Stimulated activated effector memory CD8-positive, alpha-beta T cell treated with anti-CD3 and anti-CD28 coated beads, Interleukin-12 subunit alpha, Interleukin-12 subunit beta, amount 100 ng/mL, for 72 hours (primary cell): ENCODE data around the gene RASSF4.
A peak's percentile ranks its signal among the peaks of the same experiment; 100 is the strongest.

Source experiments
- ATAC-seq: fragments of 150-1000 bp; cut with Tn5 transposase; 2 replicates; pipeline ENCODE4 v1.10.0; 2021
- DNase-seq, 2 donors: peaks; one replicate each; pipeline ENCODE4 v3.0.0; 2021 to 2022; ENCODE audit warnings: low spot score in 2 of 2
- H3K27ac Mint-ChIP-seq: one replicate; pipeline ENCODE4 v1.8.0; 2022; ENCODE audit warnings: mild to moderate bottlenecking, mixed read lengths
- H3K36me3 Mint-ChIP-seq: one replicate; pipeline ENCODE4 v1.8.0; 2022; ENCODE audit warnings: mild to moderate bottlenecking, mixed read lengths
- H3K4me1 Mint-ChIP-seq: one replicate; pipeline ENCODE4 v1.8.0; 2022; ENCODE audit warnings: mixed read lengths
- H3K4me3 Mint-ChIP-seq: one replicate; pipeline ENCODE4 v1.8.0; 2022; ENCODE audit warnings: mild to moderate bottlenecking, mixed read lengths
- H3K9me3 Mint-ChIP-seq: one replicate; pipeline ENCODE4 v1.8.0; 2022; ENCODE audit warnings: mixed read lengths

The RASSF4 gene

DNA sequence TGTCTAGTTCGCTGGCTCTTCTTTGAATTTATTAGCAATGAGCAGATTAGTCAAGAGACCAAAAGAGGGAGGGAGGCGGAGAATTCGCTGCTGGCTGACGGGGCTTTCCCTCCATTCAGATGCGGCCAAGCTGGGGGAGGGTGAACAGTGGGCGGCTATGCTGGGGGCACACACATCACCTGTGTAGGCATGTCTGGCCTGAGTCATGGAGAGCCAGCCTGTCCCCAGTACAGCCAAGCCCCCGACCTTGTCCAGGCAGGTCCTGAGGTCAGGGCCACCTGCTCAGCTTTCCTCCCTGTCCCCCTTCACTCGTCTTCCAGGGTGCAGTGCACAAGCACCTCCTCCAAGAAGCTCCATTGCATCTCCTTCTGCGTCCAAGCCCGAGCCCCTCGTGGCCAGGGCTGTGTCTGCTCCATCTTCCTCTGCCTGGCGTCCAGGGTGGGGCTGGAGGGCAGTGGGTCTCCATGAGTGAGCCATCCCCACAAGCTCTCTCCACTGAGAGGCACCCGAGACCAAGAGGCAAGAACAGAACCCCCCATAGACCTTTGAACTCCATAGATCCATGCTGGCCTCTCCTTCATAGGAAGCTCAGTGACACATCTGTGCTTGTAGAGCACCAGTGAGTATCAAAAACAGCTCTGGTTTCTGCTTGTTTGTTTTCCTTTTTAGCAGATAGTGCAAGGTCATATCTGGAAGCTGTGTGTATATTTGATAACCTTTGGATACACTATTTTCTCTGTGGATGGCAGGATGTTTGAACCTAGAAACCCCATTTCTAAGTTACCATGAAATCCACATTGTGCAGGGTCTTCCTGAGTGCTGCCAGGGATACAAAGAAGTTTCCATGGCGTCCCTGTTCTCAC lies 20.9 kb downstream of the RASSF4 start:
- Mint-ChIP-seq H3K4me3 (no peak overlapping the region), H3K9me3 (no peaks in the 10 kb centered on the region), H3K4me1 (no peaks in the 10 kb centered on the region), H3K27ac (no peak overlapping the region), H3K36me3 (no peaks in the 10 kb centered on the region)
- DNase-seq (no peak), ATAC-seq (no peak)

DNA sequence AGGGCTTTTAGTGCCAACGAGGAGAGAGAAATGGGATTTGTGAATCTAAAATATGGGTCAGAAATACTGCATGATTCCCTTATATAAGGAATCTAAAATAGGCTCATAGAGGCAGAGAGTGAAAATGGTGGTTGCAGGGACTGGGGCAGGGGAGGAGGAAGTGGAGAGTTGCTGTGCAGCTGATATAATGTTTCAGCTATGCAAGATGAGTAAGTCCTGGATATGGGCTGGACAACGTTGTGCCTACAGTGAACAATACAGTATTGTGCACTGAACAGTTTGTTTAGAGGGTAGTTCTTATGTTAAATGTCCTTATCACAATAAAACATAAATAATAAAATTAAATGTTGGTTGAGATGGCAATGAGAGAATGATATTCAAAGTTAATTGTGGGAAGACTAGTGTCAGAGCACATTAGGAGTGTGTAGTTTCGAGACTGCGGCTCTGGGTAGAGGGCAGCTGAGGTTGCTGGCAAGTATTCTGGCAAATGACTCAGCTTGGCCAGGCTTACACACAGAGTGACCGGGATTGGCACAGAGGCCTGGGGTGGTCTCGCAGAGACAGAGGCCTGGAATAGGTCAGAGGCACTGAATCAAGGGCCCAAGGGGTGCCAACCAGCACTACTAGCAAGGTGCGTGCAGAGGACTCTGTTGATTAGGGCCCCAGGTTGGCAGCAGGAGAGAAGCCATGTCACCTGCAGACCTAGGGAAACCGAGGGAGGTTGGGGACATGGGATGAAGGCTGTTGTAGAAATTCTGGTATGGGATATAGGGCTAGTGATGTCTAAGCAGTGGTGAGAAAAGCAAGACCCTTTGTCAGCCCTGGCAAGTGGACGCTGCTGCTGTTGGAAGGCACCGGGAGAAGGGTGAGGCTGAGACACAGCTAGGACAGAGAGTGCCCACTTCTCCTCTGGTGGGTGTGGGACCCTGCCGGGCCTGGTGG lies 21.8 kb downstream of the RASSF4 start:
- no peak for ATAC-seq

DNA sequence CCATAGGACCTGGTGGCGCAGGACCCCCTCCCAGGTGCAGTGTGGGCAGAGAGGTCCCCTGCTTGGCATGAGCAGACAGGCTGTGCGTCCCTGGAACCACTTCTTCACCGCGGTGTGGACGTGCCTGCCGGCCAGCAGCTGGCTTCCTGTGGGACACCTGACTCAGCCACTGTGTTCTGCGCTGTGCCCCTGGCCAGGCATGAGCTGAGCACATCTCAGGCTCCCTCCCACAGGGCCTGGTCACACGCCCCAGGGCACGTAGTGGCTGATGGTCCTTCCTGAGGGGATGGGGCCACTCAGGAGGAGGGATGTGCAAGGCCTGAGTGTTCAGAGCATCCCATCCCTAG lies 22.5 kb downstream of the RASSF4 start:
- H3K9me3 Mint-ChIP-seq, result no peaks in the 10 kb centered on the region
- ATAC-seq (peak; percentile 14), DNase-seq (no peak)
- no peak overlapping the region for H3K4me3 Mint-ChIP-seq
- H3K4me1 Mint-ChIP-seq, result no peaks in the 10 kb centered on the region
- no peak overlapping the region for H3K27ac Mint-ChIP-seq
- peaks cover 1% of the 10 kb centered on the region for H3K36me3 Mint-ChIP-seq

More for the DNA sequence above, 21.8 kb downstream of the RASSF4 start:
- H3K4me3 Mint-ChIP-seq, result no peak overlapping the region
- H3K27ac Mint-ChIP-seq, result no peak overlapping the region
- no peaks in the 10 kb centered on the region for H3K36me3 Mint-ChIP-seq
- no peaks in the 10 kb centered on the region for H3K4me1 Mint-ChIP-seq
- no peaks in the 10 kb centered on the region for H3K9me3 Mint-ChIP-seq
- no peak for DNase-seq

DNA sequence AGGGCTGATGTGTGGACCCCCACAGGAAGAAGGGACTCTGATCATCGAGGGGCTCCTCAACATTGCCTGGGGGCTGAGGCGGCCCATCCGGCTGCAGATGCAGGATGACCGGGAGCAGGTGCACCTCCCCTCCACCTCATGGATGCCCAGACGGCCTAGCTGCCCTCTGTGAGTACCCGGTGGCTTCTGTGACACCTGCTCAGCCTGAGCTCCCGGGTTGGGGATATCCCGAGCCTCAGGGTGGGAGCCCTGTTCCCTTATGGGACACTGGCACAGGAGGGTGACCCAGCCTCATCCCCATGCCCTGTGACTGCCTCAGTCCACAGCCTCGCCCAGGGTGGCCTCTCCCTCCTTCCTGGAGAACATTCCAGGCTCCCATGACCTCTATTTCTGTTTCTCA lies 22.9 kb downstream of the RASSF4 start:
- Mint-ChIP-seq H3K4me3 (no peak overlapping the region), H3K9me3 (no peaks in the 10 kb centered on the region), H3K36me3 (peaks cover 5% of the 10 kb centered on the region), H3K27ac (no peak overlapping the region), H3K4me1 (no peaks in the 10 kb centered on the region)
- DNase-seq (no peak), ATAC-seq (no peak)

DNA sequence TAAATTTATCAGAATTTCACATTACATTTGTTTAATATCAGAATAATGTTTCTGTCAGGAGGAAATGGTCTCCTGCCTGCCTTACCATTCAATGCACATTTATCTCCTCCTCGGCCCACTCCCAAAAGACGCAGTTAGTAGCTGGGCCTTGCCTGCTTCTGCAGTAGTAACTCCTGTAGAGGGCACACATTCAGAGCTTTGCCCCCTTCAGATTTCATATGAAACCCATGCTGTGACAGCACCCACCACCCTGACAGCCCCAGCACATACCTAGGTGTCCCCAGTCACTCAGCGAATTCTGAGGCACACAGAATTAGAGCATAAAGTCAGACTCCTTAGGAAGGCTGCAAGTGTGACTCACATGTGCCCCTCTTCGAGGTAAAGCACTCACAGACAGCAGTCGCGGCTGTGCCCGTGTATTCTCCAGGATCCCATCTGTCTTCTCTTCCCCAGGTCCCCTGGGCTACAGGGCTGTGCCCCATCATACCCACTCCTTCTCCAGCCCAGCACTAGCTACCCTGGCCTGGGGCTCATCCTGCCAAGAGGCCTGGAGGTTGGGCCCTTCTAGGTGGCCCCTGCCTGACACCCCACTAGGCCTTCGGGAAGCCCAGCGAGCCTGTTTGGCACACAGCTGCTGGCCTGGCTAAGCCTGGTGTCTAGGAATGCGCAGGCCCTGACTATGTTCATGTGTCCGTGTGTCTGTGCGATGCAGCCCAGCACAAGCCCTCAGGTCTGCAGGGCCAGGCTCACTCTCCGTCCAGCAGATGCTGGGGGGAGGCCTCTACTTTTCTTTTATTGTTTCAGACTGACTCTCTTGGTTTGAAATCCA lies 23.7 kb downstream of the RASSF4 start:
- Mint-ChIP-seq H3K27ac (no peak overlapping the region), H3K4me1 (no peaks in the 10 kb centered on the region), H3K4me3 (no peak overlapping the region), H3K9me3 (no peaks in the 10 kb centered on the region), H3K36me3 (peaks cover 5% of the 10 kb centered on the region)
- ATAC-seq, result no peak
- DNase-seq, result no peak

DNA sequence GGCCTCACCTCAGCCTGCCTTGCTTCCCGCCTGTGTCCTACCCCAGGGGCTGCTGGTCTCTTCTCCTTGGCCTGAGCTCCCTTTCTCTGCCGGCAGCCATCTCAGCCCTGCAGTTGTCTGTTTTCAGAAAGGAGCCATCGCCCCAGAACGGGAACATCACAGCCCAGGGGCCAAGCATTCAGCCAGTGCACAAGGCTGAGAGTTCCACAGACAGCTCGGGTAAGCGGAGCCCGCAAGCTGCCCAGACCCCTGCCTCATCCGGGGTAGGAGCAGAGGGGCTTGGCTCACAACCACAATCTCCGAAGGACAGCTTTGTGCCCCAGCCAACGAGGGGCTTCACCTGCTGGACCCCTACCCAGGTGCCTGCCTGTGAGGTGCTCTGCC lies 24.3 kb downstream of the RASSF4 start:
- Mint-ChIP-seq H3K27ac (no peak overlapping the region), H3K4me1 (no peaks in the 10 kb centered on the region), H3K9me3 (no peaks in the 10 kb centered on the region), H3K36me3 (peaks cover 5% of the 10 kb centered on the region), H3K4me3 (no peak overlapping the region)
- ATAC-seq (no peak), DNase-seq (no peak)

DNA sequence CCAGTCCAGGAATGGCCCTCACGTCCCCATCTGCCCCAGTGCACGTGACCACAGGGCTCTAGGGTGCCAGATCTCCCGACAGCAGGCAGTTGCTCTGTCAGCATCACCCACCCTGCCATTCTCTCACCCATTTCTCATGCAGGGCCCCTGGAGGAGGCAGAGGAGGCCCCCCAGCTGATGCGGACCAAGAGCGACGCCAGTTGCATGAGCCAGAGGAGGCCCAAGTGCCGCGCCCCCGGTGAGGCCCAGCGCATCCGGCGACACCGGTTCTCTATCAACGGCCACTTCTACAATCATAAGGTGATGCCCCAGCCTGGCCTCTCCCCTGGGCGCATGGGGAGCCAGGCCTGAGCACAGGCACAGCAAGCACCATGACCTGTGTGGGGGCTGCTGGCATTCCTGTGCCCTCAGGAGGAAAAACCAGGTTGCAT lies 25.1 kb downstream of the RASSF4 start:
- H3K36me3 Mint-ChIP-seq, result peaks cover 5% of the 10 kb centered on the region
- H3K4me3 Mint-ChIP-seq, result no peak overlapping the region
- DNase-seq (no peak), ATAC-seq (no peak)
- H3K4me1 Mint-ChIP-seq, result no peaks in the 10 kb centered on the region
- no peaks in the 10 kb centered on the region for H3K9me3 Mint-ChIP-seq
- no peak overlapping the region for H3K27ac Mint-ChIP-seq

DNA sequence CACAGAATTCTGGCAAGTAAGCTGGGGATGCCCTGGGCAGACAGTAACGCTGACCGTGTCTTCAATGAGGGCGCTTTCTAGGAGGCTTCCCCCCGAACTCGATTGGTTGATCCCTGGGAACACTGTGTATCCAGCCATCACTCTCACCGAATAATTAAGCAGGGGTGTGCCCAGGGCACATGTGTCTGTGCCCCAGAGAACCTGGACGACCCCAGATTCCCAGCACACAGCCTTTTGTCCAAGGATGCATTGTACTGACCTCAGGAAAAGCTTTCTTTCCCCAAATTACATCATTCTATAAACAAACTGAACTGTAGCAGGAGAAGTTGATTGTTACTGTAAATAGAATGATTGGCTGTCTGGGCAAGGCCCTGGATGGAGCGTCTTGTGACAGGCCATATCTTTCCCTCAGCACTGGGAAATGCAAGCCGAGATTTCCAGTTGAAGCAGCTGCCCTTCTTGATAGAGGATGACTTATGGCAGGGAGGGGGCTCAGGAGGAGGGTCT lies 25.6 kb downstream of the RASSF4 start:
- Mint-ChIP-seq H3K4me1 (no peaks in the 10 kb centered on the region), H3K36me3 (peaks cover 5% of the 10 kb centered on the region), H3K27ac (no peak overlapping the region), H3K4me3 (no peak overlapping the region), H3K9me3 (no peaks in the 10 kb centered on the region)
- ATAC-seq (no peak), DNase-seq (no peak)

DNA sequence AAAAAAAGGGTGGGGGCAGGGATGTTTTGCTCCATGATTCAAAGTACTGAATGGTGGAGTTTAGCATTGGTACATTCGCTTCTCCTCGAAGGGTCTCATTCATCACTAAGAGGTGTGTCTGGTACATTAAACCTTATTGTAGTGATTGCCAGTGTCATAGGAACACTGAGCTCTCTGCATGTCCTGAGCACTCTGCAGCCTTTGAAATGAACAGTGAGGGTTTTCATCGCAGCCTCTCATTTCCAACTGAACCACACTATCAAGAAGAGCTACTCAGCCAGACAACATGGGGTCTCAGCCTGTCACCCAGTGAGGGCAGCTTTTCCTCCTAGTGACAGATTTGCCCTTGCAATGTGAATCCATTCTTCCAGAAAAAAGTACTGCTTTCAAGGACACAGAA lies 26.6 kb downstream of the RASSF4 start:
- Mint-ChIP-seq H3K27ac (no peak overlapping the region), H3K9me3 (no peaks in the 10 kb centered on the region), H3K4me1 (no peaks in the 10 kb centered on the region), H3K36me3 (peaks cover 5% of the 10 kb centered on the region), H3K4me3 (no peak overlapping the region)
- ATAC-seq (no peak), DNase-seq (no peak)

DNA sequence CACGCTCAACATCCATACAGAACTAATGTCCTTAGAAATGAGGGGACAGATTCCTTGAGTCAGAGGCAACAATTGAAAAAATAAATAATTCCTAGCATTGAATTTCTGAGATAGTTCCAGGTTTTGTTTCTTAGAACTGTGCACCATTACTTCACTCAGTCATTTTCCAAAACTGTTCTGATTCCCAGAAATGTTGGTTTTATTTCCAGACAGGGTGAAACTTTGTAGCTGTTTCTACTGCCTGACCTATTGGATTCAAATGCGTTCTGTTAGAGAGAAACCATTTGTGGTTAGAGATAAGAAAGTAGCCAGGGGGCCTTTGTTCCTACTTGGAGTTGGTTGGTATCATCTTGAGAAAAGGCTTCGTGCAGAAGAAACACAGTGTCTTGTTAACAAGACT lies 27.1 kb downstream of the RASSF4 start:
- Mint-ChIP-seq H3K4me3 (no peak overlapping the region), H3K27ac (no peak overlapping the region), H3K4me1 (no peaks in the 10 kb centered on the region), H3K9me3 (no peaks in the 10 kb centered on the region), H3K36me3 (peaks cover 5% of the 10 kb centered on the region)
- DNase-seq (no peak), ATAC-seq (no peak)

DNA sequence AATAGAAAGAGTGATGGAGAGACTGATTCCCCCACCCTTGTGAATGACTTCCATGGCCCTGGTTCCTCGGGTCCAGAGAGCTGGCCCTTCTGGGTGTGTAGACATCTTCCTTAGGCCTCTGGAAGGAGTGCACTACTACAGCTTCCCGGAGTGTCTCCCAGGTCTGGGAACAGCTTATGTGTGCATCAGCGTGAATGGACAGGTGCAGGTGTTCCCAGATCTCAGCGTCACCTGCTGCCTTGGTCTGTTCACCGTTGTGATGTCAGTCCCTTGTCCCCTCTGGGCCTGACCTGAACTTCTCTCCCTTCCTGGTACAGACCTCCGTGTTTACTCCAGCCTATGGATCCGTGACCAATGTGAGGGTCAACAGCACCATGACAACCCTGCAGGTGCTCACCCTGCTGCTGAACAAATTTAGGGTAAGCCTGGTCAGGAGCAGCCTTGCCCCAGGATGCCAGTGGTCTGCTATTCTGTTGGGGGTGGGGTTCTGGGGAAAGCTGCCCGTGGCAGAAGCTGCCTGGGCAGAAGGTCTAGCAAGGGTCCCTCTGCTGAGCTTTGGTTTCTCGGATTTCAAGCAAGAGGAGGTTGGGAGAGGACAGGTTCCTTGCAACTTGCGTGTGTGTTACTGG lies 29.5 kb downstream of the RASSF4 start:
- Mint-ChIP-seq H3K27ac (no peak overlapping the region), H3K4me1 (no peaks in the 10 kb centered on the region), H3K36me3 (peaks cover 5% of the 10 kb centered on the region), H3K4me3 (no peak overlapping the region), H3K9me3 (no peaks in the 10 kb centered on the region)
- ATAC-seq (no peak), DNase-seq (no peak)

DNA sequence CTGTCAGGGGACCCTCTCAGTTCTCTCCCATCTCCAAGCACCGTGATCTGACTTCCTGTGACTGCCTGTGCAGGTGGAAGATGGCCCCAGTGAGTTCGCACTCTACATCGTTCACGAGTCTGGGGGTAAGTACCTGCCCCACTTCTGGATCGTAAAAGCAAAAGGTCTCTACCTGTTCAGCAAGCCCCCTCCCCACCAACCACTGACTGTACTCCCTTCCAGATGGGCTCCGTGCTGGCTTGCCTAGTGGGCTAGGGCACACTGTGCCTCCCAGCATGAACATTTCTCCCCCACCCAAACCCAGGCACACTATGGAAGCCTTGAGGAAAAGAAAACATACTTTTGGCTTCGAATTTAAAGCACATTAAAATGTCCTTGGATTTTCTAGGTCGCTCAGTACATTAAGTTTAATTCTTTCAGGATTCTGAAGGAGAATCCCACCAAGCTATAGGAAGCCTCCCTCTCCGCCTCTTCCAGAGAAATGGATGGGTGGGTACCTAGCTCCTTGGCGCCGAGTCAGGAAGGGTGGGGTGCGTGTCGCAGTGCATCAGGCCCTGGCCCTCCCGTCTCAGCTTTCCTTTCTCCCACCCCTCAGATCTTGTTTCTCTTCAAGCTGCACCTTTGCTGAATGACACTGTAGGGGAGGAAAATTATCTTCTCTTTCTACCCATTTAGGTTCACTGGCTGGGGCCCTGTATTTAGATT lies 30.1 kb downstream of the RASSF4 start:
- ATAC-seq, result no peak
- Mint-ChIP-seq H3K4me3 (no peak overlapping the region), H3K4me1 (peaks cover under 1% of the 10 kb centered on the region), H3K36me3 (peaks cover 5% of the 10 kb centered on the region), H3K9me3 (no peaks in the 10 kb centered on the region), H3K27ac (no peak overlapping the region)
- DNase-seq, result no peak

DNA sequence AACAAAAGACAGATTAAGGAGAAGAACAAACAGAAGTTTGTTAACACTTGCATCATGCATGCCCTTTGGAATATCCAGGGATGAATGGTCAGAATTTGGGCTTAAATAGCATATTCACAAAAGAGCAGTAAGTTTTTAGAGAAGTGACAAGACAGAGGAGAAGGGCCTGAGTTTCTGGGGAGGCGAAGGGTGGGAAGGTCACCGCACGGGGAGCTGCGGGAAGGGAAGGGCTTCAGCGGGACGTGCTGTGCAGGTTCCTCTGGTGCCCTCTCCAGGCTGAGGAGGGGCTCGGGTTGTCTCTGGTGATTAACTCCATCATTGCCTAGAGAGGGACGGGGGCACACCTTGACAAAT lies 30.7 kb downstream of the RASSF4 start:
- ATAC-seq (no peak), DNase-seq (no peak)
- H3K4me1 Mint-ChIP-seq, result peaks cover 6% of the 10 kb centered on the region
- no peak overlapping the region for H3K27ac Mint-ChIP-seq
- H3K9me3 Mint-ChIP-seq, result no peaks in the 10 kb centered on the region
- peaks cover 5% of the 10 kb centered on the region for H3K36me3 Mint-ChIP-seq
- no peak overlapping the region for H3K4me3 Mint-ChIP-seq

DNA sequence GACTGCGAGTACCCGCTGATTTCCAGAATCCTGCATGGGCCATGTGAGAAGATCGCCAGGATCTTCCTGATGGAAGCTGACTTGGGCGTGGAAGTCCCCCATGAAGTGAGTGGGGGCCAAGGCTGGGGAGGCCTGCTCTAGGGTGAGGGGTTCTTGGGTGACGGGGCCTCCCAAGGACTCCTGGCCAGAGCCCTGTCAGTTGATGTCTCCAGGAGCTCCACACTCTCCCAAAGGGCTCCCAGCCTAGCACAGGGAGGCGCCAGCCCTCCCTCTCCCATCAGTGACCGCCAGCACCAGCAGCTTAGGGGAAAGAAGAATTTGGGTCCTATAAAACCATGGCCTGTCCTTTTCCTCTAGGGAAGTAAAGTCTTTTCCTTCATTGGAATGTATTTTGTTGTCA lies 31.4 kb downstream of the RASSF4 start:
- ATAC-seq, result no peak
- Mint-ChIP-seq H3K4me3 (no peak overlapping the region), H3K27ac (no peak overlapping the region), H3K9me3 (no peaks in the 10 kb centered on the region), H3K4me1 (peaks cover 12% of the 10 kb centered on the region), H3K36me3 (peaks cover 5% of the 10 kb centered on the region)
- DNase-seq, result no peak
